ENCODE data around the gene KDM2A. TPM values are rescaled to one million over a fixed set of nuclear protein-coding genes. Genes with fewer than 3 reads are reported as not detected.

KDM2A gene
- total and polyA plus RNA-seq, 2 of the 13 experiments (the other 11 are each of a cell fraction or from before 2014, with no cell fraction given) = 31.3 to 31.4 TPM

- TF ChIP-seq, protein P1, sequence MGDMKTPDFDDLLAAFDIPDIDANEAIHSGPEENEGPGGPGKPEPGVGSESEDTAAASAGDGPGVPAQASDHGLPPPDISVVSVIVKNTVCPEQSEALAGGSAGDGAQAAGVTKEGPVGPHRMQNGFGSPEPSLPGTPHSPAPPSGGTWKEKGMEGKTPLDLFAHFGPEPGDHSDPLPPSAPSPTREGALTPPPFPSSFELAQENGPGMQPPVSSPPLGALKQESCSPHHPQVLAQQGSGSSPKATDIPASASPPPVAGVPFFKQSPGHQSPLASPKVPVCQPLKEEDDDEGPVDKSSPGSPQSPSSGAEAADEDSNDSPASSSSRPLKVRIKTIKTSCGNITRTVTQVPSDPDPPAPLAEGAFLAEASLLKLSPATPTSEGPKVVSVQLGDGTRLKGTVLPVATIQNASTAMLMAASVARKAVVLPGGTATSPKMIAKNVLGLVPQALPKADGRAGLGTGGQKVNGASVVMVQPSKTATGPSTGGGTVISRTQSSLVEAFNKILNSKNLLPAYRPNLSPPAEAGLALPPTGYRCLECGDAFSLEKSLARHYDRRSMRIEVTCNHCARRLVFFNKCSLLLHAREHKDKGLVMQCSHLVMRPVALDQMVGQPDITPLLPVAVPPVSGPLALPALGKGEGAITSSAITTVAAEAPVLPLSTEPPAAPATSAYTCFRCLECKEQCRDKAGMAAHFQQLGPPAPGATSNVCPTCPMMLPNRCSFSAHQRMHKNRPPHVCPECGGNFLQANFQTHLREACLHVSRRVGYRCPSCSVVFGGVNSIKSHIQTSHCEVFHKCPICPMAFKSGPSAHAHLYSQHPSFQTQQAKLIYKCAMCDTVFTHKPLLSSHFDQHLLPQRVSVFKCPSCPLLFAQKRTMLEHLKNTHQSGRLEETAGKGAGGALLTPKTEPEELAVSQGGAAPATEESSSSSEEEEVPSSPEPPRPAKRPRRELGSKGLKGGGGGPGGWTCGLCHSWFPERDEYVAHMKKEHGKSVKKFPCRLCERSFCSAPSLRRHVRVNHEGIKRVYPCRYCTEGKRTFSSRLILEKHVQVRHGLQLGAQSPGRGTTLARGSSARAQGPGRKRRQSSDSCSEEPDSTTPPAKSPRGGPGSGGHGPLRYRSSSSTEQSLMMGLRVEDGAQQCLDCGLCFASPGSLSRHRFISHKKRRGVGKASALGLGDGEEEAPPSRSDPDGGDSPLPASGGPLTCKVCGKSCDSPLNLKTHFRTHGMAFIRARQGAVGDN (CRISPR knock-in tag; IDR thresholded peaks at IDR 0.05) = peak; percentile 44
- peak; percentile 86 for TF ChIP-seq ZNF746 (CRISPR knock-in tag; IDR thresholded peaks at IDR 0.05)
- TF ChIP-seq, protein P2, sequence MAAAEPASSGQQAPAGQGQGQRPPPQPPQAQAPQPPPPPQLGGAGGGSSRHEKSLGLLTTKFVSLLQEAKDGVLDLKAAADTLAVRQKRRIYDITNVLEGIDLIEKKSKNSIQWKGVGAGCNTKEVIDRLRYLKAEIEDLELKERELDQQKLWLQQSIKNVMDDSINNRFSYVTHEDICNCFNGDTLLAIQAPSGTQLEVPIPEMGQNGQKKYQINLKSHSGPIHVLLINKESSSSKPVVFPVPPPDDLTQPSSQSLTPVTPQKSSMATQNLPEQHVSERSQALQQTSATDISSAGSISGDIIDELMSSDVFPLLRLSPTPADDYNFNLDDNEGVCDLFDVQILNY (CRISPR knock-in tag; conservative IDR thresholded peaks at IDR 0.05) = no peak
- peak; percentile 71 for TF ChIP-seq POLR2AphosphoS5 (IDR thresholded peaks at IDR 0.05; ENCODE audit: low read depth, low read length)
- TF ChIP-seq MXD3 (CRISPR knock-in tag; IDR thresholded peaks at IDR 0.05) = peak; percentile 56; the same call in 1 of the 2 replicates
- TF ChIP-seq DR1 (CRISPR knock-in tag; IDR thresholded peaks at IDR 0.05) = no peak
- TF ChIP-seq NONO (IDR thresholded peaks at IDR 0.05) = no peak
- no peak for TF ChIP-seq NONO (CRISPR knock-in tag; conservative IDR thresholded peaks at IDR 0.05)
- peak; percentile 51; the same call in 1 of the 2 replicates for TF ChIP-seq GABPB1 (CRISPR knock-in tag; IDR thresholded peaks at IDR 0.05)
- TF ChIP-seq, protein P3, sequence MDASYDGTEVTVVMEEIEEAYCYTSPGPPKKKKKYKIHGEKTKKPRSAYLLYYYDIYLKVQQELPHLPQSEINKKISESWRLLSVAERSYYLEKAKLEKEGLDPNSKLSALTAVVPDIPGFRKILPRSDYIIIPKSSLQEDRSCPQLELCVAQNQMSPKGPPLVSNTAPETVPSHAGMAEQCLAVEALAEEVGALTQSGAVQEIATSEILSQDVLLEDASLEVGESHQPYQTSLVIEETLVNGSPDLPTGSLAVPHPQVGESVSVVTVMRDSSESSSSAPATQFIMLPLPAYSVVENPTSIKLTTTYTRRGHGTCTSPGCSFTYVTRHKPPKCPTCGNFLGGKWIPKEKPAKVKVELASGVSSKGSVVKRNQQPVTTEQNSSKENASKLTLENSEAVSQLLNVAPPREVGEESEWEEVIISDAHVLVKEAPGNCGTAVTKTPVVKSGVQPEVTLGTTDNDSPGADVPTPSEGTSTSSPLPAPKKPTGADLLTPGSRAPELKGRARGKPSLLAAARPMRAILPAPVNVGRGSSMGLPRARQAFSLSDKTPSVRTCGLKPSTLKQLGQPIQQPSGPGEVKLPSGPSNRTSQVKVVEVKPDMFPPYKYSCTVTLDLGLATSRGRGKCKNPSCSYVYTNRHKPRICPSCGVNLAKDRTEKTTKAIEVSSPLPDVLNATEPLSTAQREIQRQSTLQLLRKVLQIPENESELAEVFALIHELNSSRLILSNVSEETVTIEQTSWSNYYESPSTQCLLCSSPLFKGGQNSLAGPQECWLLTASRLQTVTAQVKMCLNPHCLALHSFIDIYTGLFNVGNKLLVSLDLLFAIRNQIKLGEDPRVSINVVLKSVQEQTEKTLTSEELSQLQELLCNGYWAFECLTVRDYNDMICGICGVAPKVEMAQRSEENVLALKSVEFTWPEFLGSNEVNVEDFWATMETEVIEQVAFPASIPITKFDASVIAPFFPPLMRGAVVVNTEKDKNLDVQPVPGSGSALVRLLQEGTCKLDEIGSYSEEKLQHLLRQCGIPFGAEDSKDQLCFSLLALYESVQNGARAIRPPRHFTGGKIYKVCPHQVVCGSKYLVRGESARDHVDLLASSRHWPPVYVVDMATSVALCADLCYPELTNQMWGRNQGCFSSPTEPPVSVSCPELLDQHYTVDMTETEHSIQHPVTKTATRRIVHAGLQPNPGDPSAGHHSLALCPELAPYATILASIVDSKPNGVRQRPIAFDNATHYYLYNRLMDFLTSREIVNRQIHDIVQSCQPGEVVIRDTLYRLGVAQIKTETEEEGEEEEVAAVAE (CRISPR knock-in tag; IDR thresholded peaks at IDR 0.05; ENCODE audit: borderline replicate concordance) = no peak
- TF ChIP-seq SALL1 (CRISPR knock-in tag; IDR thresholded peaks at IDR 0.05) = peak; percentile 53; the same call in 1 of the 2 replicates
Observed at GRCh38 chr11:67118801-67119584, at the start of gene KDM2A (continued).
